ENCODE results near the gene DCAF15.
"Not testable (repeated sequence)": the region's sequence is repeated elsewhere in the genome, so short reads cannot be mapped to it uniquely, and the experiment has no call there.

Gene DCAF15

GRCh38 chr19:13914777-13915176 is 37.5 kb upstream of the DCAF15 start:
- Histone ChIP-seq H3K27me3 (ENCODE audit: control insufficient read depth in 5 of 5, insufficient read depth in 4 of 5, low read length in 5 of 5) (no peaks in the 10 kb centered on the region), H3K4me3 (ENCODE audit: low read depth in 1 of 5, low read length in 5 of 5) (no peak overlapping the region), H3K9me3 (ENCODE audit: control insufficient read depth in 5 of 5, low read length in 5 of 5) (no peaks in the 10 kb centered on the region), H3K27ac (ENCODE audit: low read depth, low read length) (no peak overlapping the region), H3K36me3 (ENCODE audit: control insufficient read depth in 5 of 5, insufficient read depth in 5 of 5, low read length in 5 of 5) (peaks cover 3 to 71% (median 56%) of the 10 kb centered on the region in 5 donors), H3K9ac (ENCODE audit: low read length in 5 of 5) (no peak overlapping the region), H3K4me1 (ENCODE audit: control insufficient read depth in 5 of 5, insufficient read depth in 5 of 5, low read length in 5 of 5) (peaks cover 0 to 26% (median 3%) of the 10 kb centered on the region in 5 donors)

DNA sequence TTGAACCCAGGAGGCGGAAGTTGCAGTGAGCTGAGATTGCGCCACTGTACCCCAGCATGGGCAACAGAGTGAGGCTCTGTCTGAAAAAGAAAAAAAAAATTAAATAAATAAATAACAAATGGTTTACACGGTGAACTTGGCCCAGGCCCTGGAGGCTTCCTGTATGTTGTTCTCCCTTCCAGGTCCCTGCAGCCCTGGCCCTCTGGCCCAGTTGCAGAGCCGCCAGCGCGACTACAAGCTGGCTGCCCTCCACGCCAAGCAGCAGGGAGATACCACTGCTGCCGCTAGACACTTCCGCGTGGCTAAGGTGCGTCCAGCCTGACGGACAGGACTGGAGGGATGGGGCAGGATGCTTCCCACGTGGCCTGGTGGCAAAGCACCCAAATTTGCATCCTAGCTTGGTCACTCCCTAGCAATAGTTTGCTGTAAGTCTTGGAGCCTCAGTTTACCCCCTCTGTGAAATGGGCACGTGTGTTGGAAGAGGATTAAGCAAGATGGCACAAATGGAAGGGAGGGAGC is 34.4 kb upstream of the DCAF15 start:
- Histone ChIP-seq H3K4me1 (ENCODE audit: control insufficient read depth in 5 of 5, insufficient read depth in 5 of 5, low read length in 5 of 5) (peaks cover 0 to 26% (median 3%) of the 10 kb centered on the region in 5 donors), H3K36me3 (ENCODE audit: control insufficient read depth in 5 of 5, insufficient read depth in 5 of 5, low read length in 5 of 5) (peaks cover 3 to 77% (median 61%) of the 10 kb centered on the region in 5 donors), H3K27ac (ENCODE audit: low read depth, low read length) (no peak overlapping the region)

DNA sequence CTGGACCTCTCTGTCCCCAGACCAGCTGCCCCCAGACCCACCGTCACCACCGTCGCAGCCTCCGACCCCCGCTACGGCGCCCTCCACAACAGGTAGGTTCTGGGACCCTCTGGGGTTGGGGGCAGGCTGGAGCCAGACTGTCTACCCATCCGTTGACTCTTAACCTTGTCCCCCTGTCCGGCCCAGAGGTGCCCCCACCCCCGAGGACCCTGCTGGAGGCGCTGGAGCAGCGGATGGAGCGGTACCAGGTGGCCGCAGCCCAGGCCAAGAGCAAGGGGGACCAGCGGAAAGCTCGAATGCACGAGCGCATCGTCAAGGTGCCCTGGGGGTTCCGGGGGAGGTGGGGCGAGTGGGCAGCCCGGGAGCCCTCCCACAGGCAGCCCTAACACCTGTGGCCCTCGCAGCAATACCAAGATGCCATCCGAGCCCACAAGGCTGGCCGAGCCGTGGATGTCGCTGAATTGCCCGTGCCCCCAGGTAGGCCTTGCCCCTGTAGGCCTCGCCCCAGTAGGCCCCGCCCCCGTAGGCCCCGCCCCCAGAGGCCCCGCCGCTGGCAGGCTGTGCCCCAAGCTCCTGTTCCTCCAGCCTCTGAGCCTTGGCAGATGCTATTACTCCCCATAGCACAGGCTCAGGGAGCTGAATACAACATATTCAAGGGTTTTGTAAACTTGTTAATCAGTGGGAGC is 33.4 kb upstream of the DCAF15 start:
- no peak overlapping the region for H3K27ac ChIP-seq (ENCODE audit: low read depth, low read length)
- peaks cover 0 to 26% (median 3%) of the 10 kb centered on the region in 5 donors for H3K4me1 ChIP-seq (ENCODE audit: control insufficient read depth in 5 of 5, insufficient read depth in 5 of 5, low read length in 5 of 5)
- H3K9me3 ChIP-seq (ENCODE audit: control insufficient read depth in 5 of 5, low read length in 5 of 5), result peaks cover 0 to 7% (median 5%) of the 10 kb centered on the region in 5 donors
- no peak overlapping the region for H3K4me3 ChIP-seq (ENCODE audit: low read depth in 1 of 5, low read length in 5 of 5)
- peaks cover 3 to 76% (median 62%) of the 10 kb centered on the region in 5 donors for H3K36me3 ChIP-seq (ENCODE audit: control insufficient read depth in 5 of 5, insufficient read depth in 5 of 5, low read length in 5 of 5)
- H3K9ac ChIP-seq (ENCODE audit: low read length in 5 of 5), result no peak overlapping the region
- H3K27me3 ChIP-seq (ENCODE audit: control insufficient read depth in 5 of 5, insufficient read depth in 4 of 5, low read length in 5 of 5), result no peaks in the 10 kb centered on the region

More for the DNA sequence above, 34.4 kb upstream of the DCAF15 start:
- Histone ChIP-seq H3K9me3 (ENCODE audit: control insufficient read depth in 5 of 5, low read length in 5 of 5) (peaks cover 0 to 7% (median 5%) of the 10 kb centered on the region in 5 donors), H3K4me3 (ENCODE audit: low read depth in 1 of 5, low read length in 5 of 5) (no peak overlapping the region), H3K9ac (ENCODE audit: low read length in 5 of 5) (no peak overlapping the region), H3K27me3 (ENCODE audit: control insufficient read depth in 5 of 5, insufficient read depth in 4 of 5, low read length in 5 of 5) (no peaks in the 10 kb centered on the region)

DNA sequence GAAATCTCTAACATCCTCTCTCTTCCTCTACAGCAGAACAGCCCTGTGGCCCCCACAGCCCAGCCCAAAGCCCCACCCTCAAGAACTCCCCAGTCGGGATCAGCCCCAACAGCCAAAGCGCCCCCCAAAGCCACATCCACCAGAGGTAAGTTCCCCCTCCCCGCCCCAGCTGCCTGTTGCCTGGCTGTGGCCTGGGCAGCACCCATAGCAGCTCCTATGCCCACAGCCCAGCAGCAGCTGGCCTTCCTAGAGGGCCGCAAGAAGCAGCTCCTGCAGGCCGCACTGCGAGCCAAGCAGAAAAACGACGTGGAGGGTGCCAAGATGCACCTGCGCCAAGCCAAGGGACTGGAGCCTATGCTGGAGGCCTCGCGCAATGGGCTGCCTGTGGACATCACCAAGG is 31.8 kb upstream of the DCAF15 start:
- Histone ChIP-seq H3K9ac (ENCODE audit: low read length in 5 of 5) (no peak overlapping the region), H3K9me3 (ENCODE audit: control insufficient read depth in 5 of 5, low read length in 5 of 5) (peaks cover 0 to 7% (median 5%) of the 10 kb centered on the region in 5 donors), H3K4me1 (ENCODE audit: control insufficient read depth in 5 of 5, insufficient read depth in 5 of 5, low read length in 5 of 5) (peaks cover 0 to 26% (median 3%) of the 10 kb centered on the region in 5 donors), H3K27me3 (ENCODE audit: control insufficient read depth in 5 of 5, insufficient read depth in 4 of 5, low read length in 5 of 5) (no peaks in the 10 kb centered on the region), H3K36me3 (ENCODE audit: control insufficient read depth in 5 of 5, insufficient read depth in 5 of 5, low read length in 5 of 5) (peaks cover 0 to 72% (median 59%) of the 10 kb centered on the region in 5 donors), H3K4me3 (ENCODE audit: low read depth in 1 of 5, low read length in 5 of 5) (no peak overlapping the region), H3K27ac (ENCODE audit: low read depth, low read length) (no peak overlapping the region)

DNA sequence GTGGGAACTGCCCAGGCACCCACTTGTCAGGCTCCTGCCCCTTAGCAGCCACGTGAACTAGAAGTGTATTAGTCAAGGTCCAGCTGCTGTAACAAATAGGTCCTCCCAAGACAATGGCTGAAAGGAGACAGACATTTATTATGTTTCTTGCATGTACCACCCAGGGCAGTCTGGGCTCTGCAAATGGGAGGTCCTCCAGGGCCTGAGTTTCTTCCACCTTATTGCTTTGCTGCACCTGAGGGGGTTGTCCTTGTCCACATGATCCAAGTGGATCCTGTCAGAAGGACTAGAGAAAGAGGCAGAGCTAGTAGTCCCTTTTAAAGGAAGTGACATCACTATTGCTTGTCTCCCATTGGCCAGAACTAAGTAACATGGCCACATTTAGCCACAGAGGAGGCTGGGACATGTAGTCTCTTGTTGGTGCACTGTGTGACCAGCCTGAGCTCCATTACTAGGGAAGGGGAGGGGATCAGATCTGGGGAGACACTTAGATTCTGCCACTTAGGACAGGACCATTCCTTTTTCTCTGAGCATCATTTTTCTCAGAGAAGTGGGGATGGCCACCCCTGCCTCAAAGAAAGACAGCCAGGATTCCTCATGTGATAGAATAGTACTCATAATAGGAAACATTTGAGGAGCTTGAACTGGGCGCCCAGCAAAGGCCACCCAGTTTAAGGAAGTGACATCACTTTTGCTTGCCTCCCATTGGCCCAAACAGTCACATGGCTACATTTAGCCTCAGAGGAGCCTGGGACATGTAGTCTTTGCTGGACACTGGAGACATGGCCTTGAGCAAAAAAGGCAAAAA is 31.2 kb upstream of the DCAF15 start:
- Histone ChIP-seq H3K27ac (ENCODE audit: low read depth, low read length) (no peak overlapping the region), H3K4me3 (ENCODE audit: low read depth in 1 of 5, low read length in 5 of 5) (no peak overlapping the region), H3K9ac (ENCODE audit: low read length in 5 of 5) (no peak overlapping the region), H3K4me1 (ENCODE audit: control insufficient read depth in 5 of 5, insufficient read depth in 5 of 5, low read length in 5 of 5) (peaks cover 0 to 28% (median 3%) of the 10 kb centered on the region in 5 donors), H3K9me3 (ENCODE audit: control insufficient read depth in 5 of 5, low read length in 5 of 5) (peaks cover 0 to 7% (median 5%) of the 10 kb centered on the region in 5 donors), H3K27me3 (ENCODE audit: control insufficient read depth in 5 of 5, insufficient read depth in 4 of 5, low read length in 5 of 5) (no peaks in the 10 kb centered on the region), H3K36me3 (ENCODE audit: control insufficient read depth in 5 of 5, insufficient read depth in 5 of 5, low read length in 5 of 5) (peaks cover 0 to 68% (median 54%) of the 10 kb centered on the region in 5 donors)

DNA sequence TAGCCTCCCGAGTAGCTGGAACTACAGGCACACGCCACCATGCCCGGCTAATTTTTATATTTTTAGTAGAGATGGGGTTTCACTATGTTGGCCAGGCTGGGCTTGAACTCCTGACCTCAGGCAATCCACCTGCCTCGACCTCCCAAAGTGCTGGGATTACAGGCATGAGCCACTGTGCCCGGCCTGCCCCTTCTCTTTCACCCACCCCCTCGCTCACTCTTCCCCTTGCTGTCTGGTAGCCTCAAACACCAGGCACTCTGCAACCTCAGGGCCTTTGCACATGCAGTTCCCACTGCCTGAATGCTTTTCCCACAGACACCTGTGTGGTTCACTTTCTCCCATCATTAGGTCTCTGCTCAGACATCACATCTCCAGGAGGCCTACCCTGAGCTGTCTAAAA is 30.2 kb upstream of the DCAF15 start:
- not testable (repeated sequence) for H3K9ac ChIP-seq (ENCODE audit: low read length in 5 of 5); H3K4me3 ChIP-seq (ENCODE audit: low read depth in 1 of 5, low read length in 5 of 5); H3K27ac ChIP-seq (ENCODE audit: low read depth, low read length); H3K9me3 ChIP-seq (ENCODE audit: control insufficient read depth in 5 of 5, low read length in 5 of 5); H3K27me3 ChIP-seq (ENCODE audit: control insufficient read depth in 5 of 5, insufficient read depth in 4 of 5, low read length in 5 of 5)
- Histone ChIP-seq H3K36me3 (ENCODE audit: control insufficient read depth in 5 of 5, insufficient read depth in 5 of 5, low read length in 5 of 5) (peaks cover 0 to 76% (median 64%) of the 10 kb centered on the region in 5 donors), H3K4me1 (ENCODE audit: control insufficient read depth in 5 of 5, insufficient read depth in 5 of 5, low read length in 5 of 5) (peaks cover 0 to 28% (median 11%) of the 10 kb centered on the region in 5 donors)

GRCh38 chr19:13923194-13923987 is 28.9 kb upstream of the DCAF15 start:
- H3K9ac ChIP-seq (ENCODE audit: low read length in 5 of 5), result no peak overlapping the region
- H3K27ac ChIP-seq (ENCODE audit: low read depth, low read length), result no peak overlapping the region
- H3K36me3 ChIP-seq (ENCODE audit: control insufficient read depth in 5 of 5, insufficient read depth in 5 of 5, low read length in 5 of 5), result peaks cover 0 to 81% (median 68%) of the 10 kb centered on the region in 5 donors
- peaks cover 0 to 16% (median 11%) of the 10 kb centered on the region in 5 donors for H3K4me1 ChIP-seq (ENCODE audit: control insufficient read depth in 5 of 5, insufficient read depth in 5 of 5, low read length in 5 of 5)
- peaks cover 0 to 7% (median 5%) of the 10 kb centered on the region in 5 donors for H3K9me3 ChIP-seq (ENCODE audit: control insufficient read depth in 5 of 5, low read length in 5 of 5)
- no peaks in the 10 kb centered on the region for H3K27me3 ChIP-seq (ENCODE audit: control insufficient read depth in 5 of 5, insufficient read depth in 4 of 5, low read length in 5 of 5)
- no peak overlapping the region for H3K4me3 ChIP-seq (ENCODE audit: low read depth in 1 of 5, low read length in 5 of 5)

- Histone ChIP-seq H3K36me3 (ENCODE audit: control insufficient read depth in 5 of 5, insufficient read depth in 5 of 5, low read length in 5 of 5) (peaks cover 0 to 75% (median 57%) of the 10 kb centered on the region in 5 donors), H3K9ac (ENCODE audit: low read length in 5 of 5) (peak overlapping the region in 1 of 5 donors; percentile 35), H3K27ac (ENCODE audit: low read depth, low read length) (no peak overlapping the region), H3K27me3 (ENCODE audit: control insufficient read depth in 5 of 5, insufficient read depth in 4 of 5, low read length in 5 of 5) (no peaks in the 10 kb centered on the region), H3K9me3 (ENCODE audit: control insufficient read depth in 5 of 5, low read length in 5 of 5) (peaks cover 0 to 3% (median under 1%) of the 10 kb centered on the region in 5 donors), H3K4me1 (ENCODE audit: control insufficient read depth in 5 of 5, insufficient read depth in 5 of 5, low read length in 5 of 5) (peaks cover 0 to 12% (median 10%) of the 10 kb centered on the region in 5 donors), H3K4me3 (ENCODE audit: low read depth in 1 of 5, low read length in 5 of 5) (no peak overlapping the region)
Observed at GRCh38 chr19:13926010-13926409, 26.3 kb upstream of the DCAF15 start.

- Histone ChIP-seq H3K36me3 (ENCODE audit: control insufficient read depth in 5 of 5, insufficient read depth in 5 of 5, low read length in 5 of 5) (peaks cover 0 to 73% (median 54%) of the 10 kb centered on the region in 5 donors), H3K4me1 (ENCODE audit: control insufficient read depth in 5 of 5, insufficient read depth in 5 of 5, low read length in 5 of 5) (peaks cover 0 to 12% (median 10%) of the 10 kb centered on the region in 5 donors), H3K27ac (ENCODE audit: low read depth, low read length) (no peak overlapping the region), H3K9ac (ENCODE audit: low read length in 5 of 5) (peak overlapping the region in 1 of 5 donors; percentile 35), H3K4me3 (ENCODE audit: low read depth in 1 of 5, low read length in 5 of 5) (no peak overlapping the region), H3K9me3 (ENCODE audit: control insufficient read depth in 5 of 5, low read length in 5 of 5) (no peaks in the 10 kb centered on the region), H3K27me3 (ENCODE audit: control insufficient read depth in 5 of 5, insufficient read depth in 4 of 5, low read length in 5 of 5) (no peaks in the 10 kb centered on the region)
Observed at GRCh38 chr19:13926715-13927114, 25.6 kb upstream of the DCAF15 start.

Measured in subcutaneous abdominal adipose tissue (tissue), 5 donors.